ENCODE measurements around the gene LTO1. TPM values are rescaled to one million over a fixed set of nuclear protein-coding genes. Genes with fewer than 3 reads are reported as not detected.
A peak's percentile ranks its signal among the peaks of the same experiment; 100 is the strongest.

LTO1 gene
- total and polyA plus RNA-seq, 2 of the 13 experiments (the other 11 are each of a cell fraction or from before 2014, with no cell fraction given): 11.8 to 15.0 TPM

- TF ChIP-seq BHLHE40 (IDR thresholded peaks at IDR 0.05; ENCODE audit: low read length) (peak; percentile 33; the same call in 1 of the 2 replicates), SALL2 (CRISPR knock-in tag; IDR thresholded peaks at IDR 0.05) (0 out of 2 replicates have a peak, but pooled peaks have one; percentile 45), ZNF274 (CRISPR knock-in tag; IDR thresholded peaks at IDR 0.05) (peak; percentile 72), HDAC2 (CRISPR knock-in tag; IDR thresholded peaks at IDR 0.05) (peak; percentile 76), BRF2 (CRISPR knock-in tag; IDR thresholded peaks at IDR 0.05) (no peak), ZBTB33 (CRISPR knock-in tag; IDR thresholded peaks at IDR 0.05) (peak; percentile 96), DR1 (CRISPR knock-in tag; IDR thresholded peaks at IDR 0.05) (no peak), AKAP8 (CRISPR knock-in tag; IDR thresholded peaks at IDR 0.05) (no peak), SALL1 (CRISPR knock-in tag; IDR thresholded peaks at IDR 0.05) (peak; percentile 71), HNF1A (IDR thresholded peaks at IDR 0.05; ENCODE audit: low read depth) (no peak), HNF1A (CRISPR knock-in tag; IDR thresholded peaks at IDR 0.05; ENCODE audit: borderline replicate concordance) (0 out of 2 replicates have a peak, but pooled peaks have one; percentile 53), ZSCAN31 (CRISPR knock-in tag; IDR thresholded peaks at IDR 0.05; ENCODE audit: low read depth) (0 out of 2 replicates have a peak, but pooled peaks have one; percentile 45), GLI4 (CRISPR knock-in tag; IDR thresholded peaks at IDR 0.05; ENCODE audit: borderline replicate concordance) (peak; percentile 55; the same call in 1 of the 2 replicates), TBX3 (IDR thresholded peaks at IDR 0.05; ENCODE audit: borderline replicate concordance) (peak; percentile 10; the same call in 1 of the 2 replicates), ETV6 (CRISPR knock-in tag; conservative IDR thresholded peaks at IDR 0.05) (no peak; the same call in 1 of the 2 replicates), ZNF337 (CRISPR knock-in tag; IDR thresholded peaks at IDR 0.05; ENCODE audit: borderline replicate concordance, low read depth) (0 out of 2 replicates have a peak, but pooled peaks have one; percentile 64), ZNF772 (CRISPR knock-in tag; IDR thresholded peaks at IDR 0.05) (peak; percentile 82; the same call in 1 of the 2 replicates), KLF6 (CRISPR knock-in tag; IDR thresholded peaks at IDR 0.05) (peak; percentile 86; the same call in 1 of the 2 replicates), MEF2D (CRISPR knock-in tag; IDR thresholded peaks at IDR 0.05) (peak; percentile 47)
- TF ChIP-seq, protein P1, sequence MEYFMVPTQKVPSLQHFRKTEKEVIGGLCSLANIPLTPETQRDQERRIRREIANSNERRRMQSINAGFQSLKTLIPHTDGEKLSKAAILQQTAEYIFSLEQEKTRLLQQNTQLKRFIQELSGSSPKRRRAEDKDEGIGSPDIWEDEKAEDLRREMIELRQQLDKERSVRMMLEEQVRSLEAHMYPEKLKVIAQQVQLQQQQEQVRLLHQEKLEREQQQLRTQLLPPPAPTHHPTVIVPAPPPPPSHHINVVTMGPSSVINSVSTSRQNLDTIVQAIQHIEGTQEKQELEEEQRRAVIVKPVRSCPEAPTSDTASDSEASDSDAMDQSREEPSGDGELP (IDR thresholded peaks at IDR 0.05; ENCODE audit: borderline replicate concordance, low read depth): peak; percentile 87; the same call in 1 of the 2 replicates
Measured at GRCh38 chr11:69644071-69644961, 30.8 kb downstream of the LTO1 start (continued).

Measured in HepG2 (cell line).